GM12878 (cell line): ENCODE results near the gene TK1. TPM values are rescaled to one million over a fixed set of nuclear protein-coding genes. Genes with fewer than 3 reads are reported as not detected.

ENCODE experiments used
- ASH2L ChIP-seq: fragments of 300-600, 200-600 bp; sonication (generic); IDR thresholded peaks from 2 replicates; pipeline ENCODE4 v1.6.1; 2017; ENCODE audit warnings: low read depth, mild to moderate bottlenecking, borderline replicate concordance
- BHLHE40 ChIP-seq, 2 experiments: fragments of 450-650 bp in 1 of 2; IDR thresholded peaks; 2 replicates each; pipeline ENCODE4 v1.6.1; 2011 to 2017; ENCODE audit warnings: low read depth in 2 of 2, borderline replicate concordance in 1 of 2, improper control_type of control experiment in 1 of 2, low read length in 1 of 2, mild to moderate bottlenecking in 1 of 2
- CREB1 ChIP-seq: IDR thresholded peaks from 2 replicates; pipeline ENCODE4 v1.6.1; 2012; ENCODE audit warnings: low read depth, mild to moderate bottlenecking, inconsistent platforms
- FOS ChIP-seq: IDR thresholded peaks from 3 replicates; pipeline ENCODE4 v1.6.1; 2011; ENCODE audit warnings: borderline replicate concordance; ENCODE audit not compliant: insufficient read length; ENCODE audit errors: extremely low read depth
- GATAD2B ChIP-seq: fragments of 450-650 bp; conservative IDR thresholded peaks from 2 replicates; pipeline ENCODE4 v1.6.1; 2017; ENCODE audit warnings: low read depth, mild to moderate bottlenecking, moderate library complexity
- KDM1A ChIP-seq: fragments of 200-600 bp; sonication (generic); IDR thresholded peaks from 2 replicates; pipeline ENCODE4 v1.6.1; 2016; ENCODE audit warnings: borderline replicate concordance
- NR2C1 ChIP-seq: fragments of 450-650 bp; IDR thresholded peaks from 2 replicates; pipeline ENCODE4 v1.6.1; 2017; ENCODE audit warnings: antibody characterized with exemption, mild to moderate bottlenecking, moderate library complexity
- NR2C2 ChIP-seq: IDR thresholded peaks from 2 replicates; pipeline ENCODE4 v1.6.1; 2011; ENCODE audit warnings: borderline replicate concordance, low read depth; ENCODE audit not compliant: control insufficient read depth, insufficient read length
- PAX5 ChIP-seq: IDR thresholded peaks from 2 replicates; pipeline ENCODE4 v1.6.1; 2011; ENCODE audit warnings: low read depth, low read length, borderline replicate concordance
- PAX8 ChIP-seq: fragments of 450-650 bp; IDR thresholded peaks from 2 replicates; pipeline ENCODE4 v1.6.1; 2017; ENCODE audit warnings: mild to moderate bottlenecking, moderate library complexity
- POLR2AphosphoS5 ChIP-seq: IDR thresholded peaks from 2 replicates; pipeline ENCODE4 v1.6.1; 2011; ENCODE audit warnings: mild to moderate bottlenecking, low read length, inconsistent platforms
- RELB ChIP-seq: fragments of 450-650 bp; IDR thresholded peaks from 2 replicates; pipeline ENCODE4 v1.6.1; 2017; ENCODE audit warnings: low read depth, mild to moderate bottlenecking, moderate library complexity
- SMC3 ChIP-seq: IDR thresholded peaks from 2 replicates; pipeline ENCODE4 v1.6.1; 2011; ENCODE audit warnings: low read length, improper control_type of control experiment, borderline replicate concordance
- SPI1 ChIP-seq: IDR thresholded peaks from 2 replicates; pipeline ENCODE4 v1.6.1; 2011; ENCODE audit warnings: low read depth, mild to moderate bottlenecking, low read length, moderate library complexity, borderline replicate concordance; ENCODE audit not compliant: insufficient read depth
- SREBF2 ChIP-seq: IDR thresholded peaks from 2 replicates; pipeline ENCODE4 v1.6.1; 2012; ENCODE audit warnings: mild to moderate bottlenecking, low read length
- SRF ChIP-seq, 2 experiments: IDR thresholded peaks; 2 replicates each; pipeline ENCODE4 v1.6.1; 2011; ENCODE audit warnings: low read depth in 2 of 2, low read length in 2 of 2, mild to moderate bottlenecking in 1 of 2, moderate library complexity in 1 of 2
- SUZ12 ChIP-seq: fragments of 200-600 bp; sonication (generic); IDR thresholded peaks from one replicate; pipeline ENCODE4 v1.6.1; 2018; ENCODE audit warnings: antibody characterized with exemption, mild to moderate bottlenecking; ENCODE audit not compliant: unreplicated experiment
- TAF1 ChIP-seq: IDR thresholded peaks from 2 replicates; pipeline ENCODE4 v1.6.1; 2011; ENCODE audit warnings: mild to moderate bottlenecking, low read depth, low read length, borderline replicate concordance
- YBX1 ChIP-seq: fragments of 450-650 bp; IDR thresholded peaks from 2 replicates; pipeline ENCODE4 v1.6.1; 2016; ENCODE audit warnings: antibody characterized with exemption
- ZZZ3 ChIP-seq: IDR thresholded peaks from 2 replicates; pipeline ENCODE4 v1.6.1; 2011; ENCODE audit warnings: low read depth; ENCODE audit not compliant: control insufficient read depth, insufficient read length
- polyA plus RNA-seq, 11 experiments: library from polyadenylated mRNA; depleted of rRNA in 4 of 11; unstranded in 6 of 11; stranded (reverse) in 5 of 11; fragments of >200 nt; fragmentation: Nextera tagmentation in 4 of 11; fragmentation: Illumina TruSeq in 1 of 11; extraction: Ambion mirVana in 4 of 11; extraction: Trizol in 1 of 11; gene quantifications; 1 replicate in 1 of 11; 2 replicates in 10 of 11; pipeline versions ENCODE4 v1.2.1 to v1.2.3, GENCODE V29; 2011 to 2016; ENCODE audit warnings: inconsistent platforms in 2 of 11, missing spikeins in 2 of 11, low read depth in 1 of 11
- total RNA-seq, 4 experiments: library from RNA; depleted of rRNA in 3 of 4; stranded (reverse); fragments of >200 nt in 3 of 4; fragmentation: Illumina TruSeq in 1 of 4; extraction: Trizol in 1 of 4; gene quantifications; 2 replicates each; pipeline versions ENCODE4 v1.2.1 to v1.2.3, GENCODE V29; 2013 to 2021
- TF ChIP-seq, protein P1 (sequence below): fragments of 450-650 bp; conservative IDR thresholded peaks from 2 replicates; pipeline ENCODE4 v1.6.1; 2017; ENCODE audit warnings: mild to moderate bottlenecking, moderate library complexity
- TF ChIP-seq, protein P2 (sequence below): fragments of 450-650 bp; IDR thresholded peaks from 2 replicates; pipeline ENCODE4 v1.6.1; 2017; ENCODE audit warnings: borderline replicate concordance

The TK1 gene
- total and polyA plus RNA-seq, 10 of the 15 experiments (the other 5 are each of a cell fraction or from before 2014, with no cell fraction given): 4.6 to 175 (median 77.9) TPM

DNA sequence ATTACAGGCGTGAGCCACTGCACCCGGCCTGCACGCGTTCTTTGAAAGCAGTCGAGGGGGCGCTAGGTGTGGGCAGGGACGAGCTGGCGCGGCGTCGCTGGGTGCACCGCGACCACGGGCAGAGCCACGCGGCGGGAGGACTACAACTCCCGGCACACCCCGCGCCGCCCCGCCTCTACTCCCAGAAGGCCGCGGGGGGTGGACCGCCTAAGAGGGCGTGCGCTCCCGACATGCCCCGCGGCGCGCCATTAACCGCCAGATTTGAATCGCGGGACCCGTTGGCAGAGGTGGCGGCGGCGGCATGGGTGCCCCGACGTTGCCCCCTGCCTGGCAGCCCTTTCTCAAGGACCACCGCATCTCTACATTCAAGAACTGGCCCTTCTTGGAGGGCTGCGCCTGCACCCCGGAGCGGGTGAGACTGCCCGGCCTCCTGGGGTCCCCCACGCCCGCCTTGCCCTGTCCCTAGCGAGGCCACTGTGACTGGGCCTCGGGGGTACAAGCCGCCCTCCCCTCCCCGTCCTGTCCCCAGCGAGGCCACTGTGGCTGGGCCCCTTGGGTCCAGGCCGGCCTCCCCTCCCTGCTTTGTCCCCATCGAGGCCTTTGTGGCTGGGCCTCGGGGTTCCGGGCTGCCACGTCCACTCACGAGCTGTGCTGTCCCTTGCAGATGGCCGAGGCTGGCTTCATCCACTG, 27.3 kb upstream of the TK1 start, which contains the start of gene BIRC5 (continued):
- TF ChIP-seq, protein P1, sequence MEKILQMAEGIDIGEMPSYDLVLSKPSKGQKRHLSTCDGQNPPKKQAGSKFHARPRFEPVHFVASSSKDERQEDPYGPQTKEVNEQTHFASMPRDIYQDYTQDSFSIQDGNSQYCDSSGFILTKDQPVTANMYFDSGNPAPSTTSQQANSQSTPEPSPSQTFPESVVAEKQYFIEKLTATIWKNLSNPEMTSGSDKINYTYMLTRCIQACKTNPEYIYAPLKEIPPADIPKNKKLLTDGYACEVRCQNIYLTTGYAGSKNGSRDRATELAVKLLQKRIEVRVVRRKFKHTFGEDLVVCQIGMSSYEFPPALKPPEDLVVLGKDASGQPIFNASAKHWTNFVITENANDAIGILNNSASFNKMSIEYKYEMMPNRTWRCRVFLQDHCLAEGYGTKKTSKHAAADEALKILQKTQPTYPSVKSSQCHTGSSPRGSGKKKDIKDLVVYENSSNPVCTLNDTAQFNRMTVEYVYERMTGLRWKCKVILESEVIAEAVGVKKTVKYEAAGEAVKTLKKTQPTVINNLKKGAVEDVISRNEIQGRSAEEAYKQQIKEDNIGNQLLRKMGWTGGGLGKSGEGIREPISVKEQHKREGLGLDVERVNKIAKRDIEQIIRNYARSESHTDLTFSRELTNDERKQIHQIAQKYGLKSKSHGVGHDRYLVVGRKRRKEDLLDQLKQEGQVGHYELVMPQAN: peak; percentile 100
- TF ChIP-seq KDM1A (no peak), PAX5 (no peak), GATAD2B (peak; percentile 98), SPI1 (no peak), BHLHE40 (IDR thresholded peaks at IDR 0.05; ENCODE audit: borderline replicate concordance in 1 of 2, low read depth in 2 of 2, low read length in 1 of 2) (peak; percentile 38 to 81; a peak in 3 of 4 replicates), ZZZ3 (no peak), RELB (peak; percentile 60), SRF (IDR thresholded peaks at IDR 0.05; ENCODE audit: low read depth in 2 of 2, low read length in 2 of 2) (peak in 1 of 2 experiments; percentile 78; a peak in 1 of 4 replicates), TAF1 (peak; percentile 39; the same call in 1 of the 2 replicates), ASH2L (no peak), FOS (no peak), SREBF2 (no peak), NR2C1 (peak; percentile 62; the same call in 1 of the 2 replicates), SUZ12 (no peak), YBX1 (no peak), POLR2AphosphoS5 (no peak), NR2C2 (no peak), SMC3 (no peak), CREB1 (peak; percentile 80), PAX8 (no peak)
- TF ChIP-seq, protein P2, sequence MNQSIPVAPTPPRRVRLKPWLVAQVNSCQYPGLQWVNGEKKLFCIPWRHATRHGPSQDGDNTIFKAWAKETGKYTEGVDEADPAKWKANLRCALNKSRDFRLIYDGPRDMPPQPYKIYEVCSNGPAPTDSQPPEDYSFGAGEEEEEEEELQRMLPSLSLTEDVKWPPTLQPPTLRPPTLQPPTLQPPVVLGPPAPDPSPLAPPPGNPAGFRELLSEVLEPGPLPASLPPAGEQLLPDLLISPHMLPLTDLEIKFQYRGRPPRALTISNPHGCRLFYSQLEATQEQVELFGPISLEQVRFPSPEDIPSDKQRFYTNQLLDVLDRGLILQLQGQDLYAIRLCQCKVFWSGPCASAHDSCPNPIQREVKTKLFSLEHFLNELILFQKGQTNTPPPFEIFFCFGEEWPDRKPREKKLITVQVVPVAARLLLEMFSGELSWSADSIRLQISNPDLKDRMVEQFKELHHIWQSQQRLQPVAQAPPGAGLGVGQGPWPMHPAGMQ: no peak
